IPS DF 6.9 (cell line): ENCODE results near the gene MEF2D.

Experiments used
- DNase-seq: peaks from one replicate; pipeline ENCODE4 v3.0.0-alpha.2; 2013; ENCODE audit warnings: low read depth, low spot score
- H3K27ac ChIP-seq: one replicate; pipeline ENCODE4 v1.5.1; 2013; ENCODE audit warnings: low read length, control low read depth
- H3K27me3 ChIP-seq: 2 replicates; pipeline ENCODE4 v1.6.1; 2013; ENCODE audit warnings: mild to moderate bottlenecking, low read length; ENCODE audit not compliant: control insufficient read depth, insufficient read depth
- H3K36me3 ChIP-seq: 2 replicates; pipeline ENCODE4 v1.6.1; 2013; ENCODE audit warnings: low read length; ENCODE audit not compliant: control insufficient read depth, insufficient read depth
- H3K4me1 ChIP-seq: 2 replicates; pipeline ENCODE4 v1.6.1; 2013; ENCODE audit warnings: low read length; ENCODE audit not compliant: control insufficient read depth, insufficient read depth
- H3K4me3 ChIP-seq: 2 replicates; pipeline ENCODE4 v1.5.1; 2013; ENCODE audit warnings: mild to moderate bottlenecking, low read length
- H3K9me3 ChIP-seq: 2 replicates; pipeline ENCODE4 v1.6.1; 2013; ENCODE audit warnings: low read length, inconsistent platforms; ENCODE audit not compliant: control insufficient read depth, insufficient read depth
- WGBS: extraction: QIAGEN DNeasy Blood & Tissue Kit; methylation state at CpG from one replicate; pipeline ENCODE4 v1.1.7; 2013; ENCODE audit warnings: mixed read lengths, missing lambda C conversion rate; ENCODE audit not compliant: insufficient read length, insufficient coverage; 5-methylcytosine and 5-hydroxymethylcytosine counted together

The MEF2D gene

GRCh38 chr1:156479093-156480015 is 21.2 kb downstream of the MEF2D start:
- no CpG with 5 or more reads among the region's 15 CpGs for WGBS
- Histone ChIP-seq H3K9me3 (no peaks in the 10 kb centered on the region), H3K4me3 (no peak overlapping the region), H3K36me3 (peaks cover 34% of the 10 kb centered on the region), H3K4me1 (peaks cover 2% of the 10 kb centered on the region; the same call in 1 of the 2 replicates), H3K27ac (no peak overlapping the region), H3K27me3 (no peaks in the 10 kb centered on the region)
- DNase-seq: no peak

- Histone ChIP-seq H3K4me1 (peaks cover 2% of the 10 kb centered on the region; the same call in 1 of the 2 replicates), H3K4me3 (no peak overlapping the region), H3K27me3 (no peaks in the 10 kb centered on the region), H3K9me3 (no peaks in the 10 kb centered on the region), H3K36me3 (peaks cover 34% of the 10 kb centered on the region), H3K27ac (no peak overlapping the region)
- no CpG with 5 or more reads among the region's 8 CpGs for WGBS
- no peak for DNase-seq
Observed at GRCh38 chr1:156478250-156478627, 22.3 kb downstream of the MEF2D start.

- H3K4me1 ChIP-seq: peaks cover 2% of the 10 kb centered on the region; the same call in 1 of the 2 replicates
- no peak overlapping the region for H3K27ac ChIP-seq
- H3K4me3 ChIP-seq: no peak overlapping the region
- H3K27me3 ChIP-seq: no peaks in the 10 kb centered on the region
- no CpG with 5 or more reads among the region's 3 CpGs for WGBS
- no peak for DNase-seq
- peaks cover 34% of the 10 kb centered on the region for H3K36me3 ChIP-seq
- no peaks in the 10 kb centered on the region for H3K9me3 ChIP-seq
Observed at GRCh38 chr1:156477526-156478249, 22.9 kb downstream of the MEF2D start.

- Histone ChIP-seq H3K27me3 (no peaks in the 10 kb centered on the region), H3K4me1 (peaks cover 2% of the 10 kb centered on the region; the same call in 1 of the 2 replicates), H3K36me3 (peaks cover 29% of the 10 kb centered on the region), H3K9me3 (no peaks in the 10 kb centered on the region), H3K27ac (no peak overlapping the region), H3K4me3 (no peak overlapping the region)
- WGBS: no CpG with 5 or more reads among the region's 8 CpGs
- no peak for DNase-seq
Observed at GRCh38 chr1:156476501-156477298, 23.9 kb downstream of the MEF2D start.

DNA sequence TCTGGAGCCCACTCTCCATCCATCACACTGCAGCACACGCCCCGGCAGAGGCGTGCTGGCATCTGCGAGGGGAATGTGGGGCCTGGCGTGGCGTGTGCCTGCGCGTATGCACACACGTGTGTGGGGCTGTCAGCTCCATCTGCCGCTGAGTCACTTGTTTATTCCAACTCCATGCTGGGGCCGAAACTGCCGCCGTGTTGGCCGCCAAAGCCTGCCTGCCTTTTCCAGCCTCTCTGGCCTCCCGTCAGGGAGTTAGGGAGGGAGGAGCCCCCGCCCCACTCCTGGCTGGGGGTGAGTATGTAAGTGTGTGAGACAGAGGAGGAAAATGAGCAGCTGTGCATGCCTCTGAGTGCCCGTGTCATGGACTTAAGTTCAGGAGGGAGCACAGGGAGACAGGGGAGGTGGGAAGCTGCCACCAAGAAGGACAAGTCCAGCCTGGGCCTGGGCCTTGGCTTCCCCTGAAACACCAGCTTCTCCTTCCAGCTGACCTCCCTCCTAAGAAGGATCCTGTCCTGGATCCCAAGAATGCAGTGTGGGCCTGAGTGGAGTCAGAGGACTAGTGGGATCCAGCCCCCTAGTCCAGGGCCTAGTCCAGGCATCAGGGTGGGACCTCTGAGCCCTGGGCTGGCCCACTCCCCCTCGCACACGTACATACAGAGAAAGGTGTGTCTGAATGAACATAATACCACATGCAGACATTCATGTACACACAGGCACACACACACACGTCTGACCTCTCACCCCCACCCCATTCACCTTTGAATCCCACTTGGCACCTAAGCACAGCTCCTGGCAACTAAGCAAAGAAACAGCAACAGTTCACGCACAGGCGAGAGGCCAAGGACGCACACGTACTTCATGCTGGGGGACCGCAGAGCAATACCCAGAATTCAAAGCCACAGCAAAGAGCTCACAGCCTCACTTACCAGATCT is 24.7 kb downstream of the MEF2D start:
- DNase-seq: no peak

DNA sequence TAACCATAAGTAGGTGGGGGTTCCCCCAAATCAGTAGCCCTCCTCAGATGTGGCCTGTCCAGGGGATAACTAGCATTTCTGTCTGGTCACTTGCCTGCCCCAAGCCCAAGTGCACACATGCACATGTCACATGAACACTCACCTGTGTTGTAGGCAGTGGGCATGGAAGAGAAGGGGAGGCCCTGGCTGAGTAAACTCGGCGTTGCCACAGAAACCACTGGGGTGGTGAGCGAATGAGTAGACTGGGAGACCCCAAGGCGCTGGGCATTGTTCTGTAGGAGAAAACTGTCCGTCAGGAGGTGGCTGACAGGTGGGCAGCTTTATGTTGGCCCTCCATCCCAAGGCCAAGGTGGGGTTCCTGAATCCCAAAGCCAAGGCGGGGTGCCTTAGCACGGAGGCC is 25.6 kb downstream of the MEF2D start:
- peaks cover 29% of the 10 kb centered on the region for H3K36me3 ChIP-seq
- H3K27me3 ChIP-seq: no peaks in the 10 kb centered on the region
- H3K9me3 ChIP-seq: no peaks in the 10 kb centered on the region
- H3K27ac ChIP-seq: no peak overlapping the region
- no peak overlapping the region for H3K4me3 ChIP-seq
- no peaks in the 10 kb centered on the region for H3K4me1 ChIP-seq
- no peak for DNase-seq
- WGBS: no CpG with 5 or more reads among the region's 7 CpGs

More for the DNA sequence above, 24.7 kb downstream of the MEF2D start:
- no CpG with 5 or more reads among the region's 25 CpGs for WGBS
- H3K4me1 ChIP-seq: peaks cover under 1% of the 10 kb centered on the region; the same call in 1 of the 2 replicates
- no peak overlapping the region for H3K27ac ChIP-seq
- H3K36me3 ChIP-seq: peaks cover 34% of the 10 kb centered on the region
- no peaks in the 10 kb centered on the region for H3K27me3 ChIP-seq
- no peak overlapping the region for H3K4me3 ChIP-seq
- no peaks in the 10 kb centered on the region for H3K9me3 ChIP-seq

DNA sequence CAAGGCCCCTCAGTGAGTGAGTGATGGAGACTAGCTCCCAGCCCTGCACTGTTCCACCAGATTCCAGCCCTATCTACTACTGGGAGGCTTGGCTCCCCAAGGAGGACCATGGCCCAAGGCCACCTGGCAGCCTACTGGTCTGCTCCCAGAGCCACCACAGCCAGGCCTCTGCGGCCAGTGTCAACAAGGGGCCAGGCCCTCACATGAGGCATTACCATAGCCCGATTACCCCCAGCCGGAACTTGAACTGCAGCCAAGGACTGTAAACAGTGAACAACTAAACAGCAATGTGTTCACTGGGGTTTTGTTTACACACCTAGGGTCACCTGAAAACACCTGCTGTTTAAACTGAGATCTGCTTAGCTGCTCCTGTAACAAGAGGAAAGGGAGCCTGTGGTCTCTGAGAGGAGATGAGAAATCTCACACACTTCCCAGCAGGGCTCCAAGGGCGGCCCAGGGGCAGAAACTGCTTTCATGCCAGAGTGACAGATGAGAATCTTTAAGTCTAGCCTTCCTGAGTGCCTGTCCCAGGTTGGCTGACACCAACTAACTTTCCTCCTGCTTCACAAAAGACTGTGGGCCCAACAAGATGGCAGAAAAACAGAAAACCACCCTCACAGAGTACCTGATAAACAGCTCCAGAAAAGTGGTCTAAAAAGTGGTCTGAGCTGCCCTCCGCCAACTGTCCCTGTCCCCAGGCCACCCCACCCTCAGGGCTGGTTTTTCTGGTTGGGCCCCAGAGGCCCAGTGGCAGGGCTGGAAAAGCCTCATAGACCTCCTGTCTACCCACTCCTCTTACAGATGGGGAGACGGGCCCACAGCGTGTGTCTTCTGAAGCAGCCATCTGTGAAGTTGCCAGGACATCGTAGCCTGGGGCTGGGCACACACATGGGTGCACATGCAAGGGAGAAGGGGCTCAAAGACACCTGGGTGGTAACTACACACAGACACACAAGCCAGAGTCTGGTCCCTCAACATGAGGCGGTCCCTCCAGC is 28.8 kb downstream of the MEF2D start:
- no peaks in the 10 kb centered on the region for H3K4me1 ChIP-seq
- H3K9me3 ChIP-seq: no peaks in the 10 kb centered on the region
- no peak for DNase-seq
- peaks cover 25% of the 10 kb centered on the region for H3K36me3 ChIP-seq
- no peak overlapping the region for H3K27ac ChIP-seq
- WGBS: no CpG with 5 or more reads among the region's 9 CpGs
- no peaks in the 10 kb centered on the region for H3K27me3 ChIP-seq
- H3K4me3 ChIP-seq: no peak overlapping the region

DNA sequence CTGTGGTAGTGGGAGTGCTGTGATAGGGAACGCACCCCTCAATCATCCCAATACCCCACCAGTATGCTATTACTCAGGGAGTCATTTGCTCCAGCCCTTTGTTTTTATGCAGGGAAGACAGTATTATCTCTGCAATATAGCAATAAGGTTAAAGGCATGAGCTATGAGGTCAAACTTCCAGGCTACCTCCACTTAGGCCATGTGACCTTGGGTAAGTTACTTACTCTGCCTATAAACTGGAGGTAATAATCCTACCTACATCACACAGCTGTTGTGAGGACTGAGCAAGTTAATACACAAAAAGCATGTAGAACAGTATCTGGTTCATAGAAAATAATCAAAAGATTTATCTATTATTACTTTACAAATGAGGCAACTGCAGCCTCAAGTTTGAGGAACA is 30.1 kb downstream of the MEF2D start:
- H3K36me3 ChIP-seq: peaks cover 14% of the 10 kb centered on the region
- WGBS: no CpG with 5 or more reads among the region's 1 CpG
- no peak overlapping the region for H3K27ac ChIP-seq
- H3K4me3 ChIP-seq: no peak overlapping the region
- no peaks in the 10 kb centered on the region for H3K27me3 ChIP-seq
- DNase-seq: no peak
- no peaks in the 10 kb centered on the region for H3K4me1 ChIP-seq
- H3K9me3 ChIP-seq: no peaks in the 10 kb centered on the region
